ENCODE data around the gene MIPOL1. TPM values are rescaled to one million over a fixed set of nuclear protein-coding genes. Genes with fewer than 3 reads are reported as not detected.
"Not testable (repeated sequence)": the region's sequence is repeated elsewhere in the genome, so short reads cannot be mapped to it uniquely, and the experiment has no call there.

MIPOL1 gene
- total RNA-seq, 4 donors from 2014 or later, result 17.0 to 43.4 (median 30.2) TPM

- H3K9me3 ChIP-seq, result no peaks in the 10 kb centered on the region
- no peak overlapping the region for H3K27ac ChIP-seq
- H3K4me3 ChIP-seq (replicated peaks in 1 of 3), result no peak overlapping the region
- no peaks in the 10 kb centered on the region for H3K36me3 ChIP-seq
- WGBS, 2 donors, result 89 to 92% methylated on average over 2 of the region's 2 CpGs
- H3K27me3 ChIP-seq, result no peaks in the 10 kb centered on the region
- TF ChIP-seq POLR2A (IDR thresholded peaks at IDR 0.05), result no peak
- TF ChIP-seq CTCF (IDR thresholded peaks at IDR 0.05), result no peak
- H3K4me1 ChIP-seq, result no peaks in the 10 kb centered on the region
- DNase-seq, result no peak
- intact Hi-C loops (cut with DNase I), result no loop called here
Measured at GRCh38 chr14:37157987-37158386, 39.8 kb upstream of the MIPOL1 start.

GRCh38 chr14:37162307-37162706 lies 35.4 kb upstream of the MIPOL1 start:
- H3K27me3 ChIP-seq; H3K36me3 ChIP-seq; H3K4me1 ChIP-seq; H3K9me3 ChIP-seq; H3K4me3 ChIP-seq (replicated peaks in 1 of 3); H3K27ac ChIP-seq; DNase-seq; intact Hi-C loops (cut with DNase I): not testable (repeated sequence)
- WGBS, 2 donors, result 86 to 93% methylated on average over 2 of the region's 2 CpGs

GRCh38 chr14:37165794-37166193 lies 31.9 kb upstream of the MIPOL1 start:
- intact Hi-C loops (cut with DNase I), result no loop called here
- H3K4me3 ChIP-seq (replicated peaks in 1 of 3), result no peak overlapping the region
- DNase-seq, result no peak
- no peaks in the 10 kb centered on the region for H3K4me1 ChIP-seq
- H3K27me3 ChIP-seq, result no peaks in the 10 kb centered on the region
- H3K27ac ChIP-seq, result no peak overlapping the region
- H3K9me3 ChIP-seq, result no peaks in the 10 kb centered on the region
- 90% methylated on average over 3 of the region's 3 CpGs for WGBS, 2 donors
- no peak for TF ChIP-seq POLR2A (IDR thresholded peaks at IDR 0.05)
- no peak for TF ChIP-seq CTCF (IDR thresholded peaks at IDR 0.05)
- H3K36me3 ChIP-seq, result no peaks in the 10 kb centered on the region

- TF ChIP-seq CTCF (IDR thresholded peaks at IDR 0.05) (no peak), POLR2A (IDR thresholded peaks at IDR 0.05) (no peak)
- Histone ChIP-seq H3K27ac (no peak overlapping the region), H3K9me3 (no peaks in the 10 kb centered on the region), H3K36me3 (no peaks in the 10 kb centered on the region), H3K4me1 (no peaks in the 10 kb centered on the region), H3K27me3 (no peaks in the 10 kb centered on the region), H3K4me3 (replicated peaks in 1 of 3) (no peak overlapping the region)
- DNase-seq, result no peak
- 88 to 89% methylated on average over 10 of the region's 10 CpGs for WGBS, 2 donors
- intact Hi-C loops (cut with DNase I), result no loop called here
Measured at GRCh38 chr14:37167151-37168047, 30.3 kb upstream of the MIPOL1 start.

GRCh38 chr14:37168721-37169120 lies 29.0 kb upstream of the MIPOL1 start:
- DNase-seq, result no peak
- Histone ChIP-seq H3K4me3 (replicated peaks in 1 of 3) (no peak overlapping the region), H3K9me3 (no peaks in the 10 kb centered on the region), H3K27ac (no peak overlapping the region), H3K36me3 (no peaks in the 10 kb centered on the region), H3K27me3 (no peaks in the 10 kb centered on the region), H3K4me1 (peaks cover 0 to 8% of the 10 kb centered on the region in 2 donors)
- WGBS, 2 donors, result 87 to 88% methylated on average over 4 of the region's 4 CpGs
- TF ChIP-seq CTCF (IDR thresholded peaks at IDR 0.05), result no peak
- TF ChIP-seq POLR2A (IDR thresholded peaks at IDR 0.05), result no peak
- intact Hi-C loops (cut with DNase I), result no loop called here
